Measurements from ENCODE around the gene CCNG1.

CCNG1 gene

DNA sequence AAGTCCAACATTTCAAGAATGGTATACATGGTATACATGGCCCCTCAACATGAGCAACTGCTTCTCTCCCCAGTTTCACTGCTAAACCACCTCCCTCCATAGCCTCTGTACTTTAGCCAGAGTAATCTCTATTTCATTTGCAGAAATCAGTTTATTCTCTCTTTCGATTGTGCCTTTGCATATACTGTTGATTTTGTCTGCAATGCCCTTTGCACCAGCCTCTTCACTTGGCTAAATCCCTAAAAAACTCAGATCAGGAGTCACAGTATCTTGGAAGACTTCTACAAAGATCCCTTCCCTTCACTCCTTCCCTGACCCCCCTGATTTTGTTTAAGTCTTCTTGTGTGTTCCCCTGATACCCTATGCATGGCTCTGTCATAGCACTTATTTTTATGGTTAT, 4.9 kb upstream of the CCNG1 start:
- TF ChIP-seq, protein P1, sequence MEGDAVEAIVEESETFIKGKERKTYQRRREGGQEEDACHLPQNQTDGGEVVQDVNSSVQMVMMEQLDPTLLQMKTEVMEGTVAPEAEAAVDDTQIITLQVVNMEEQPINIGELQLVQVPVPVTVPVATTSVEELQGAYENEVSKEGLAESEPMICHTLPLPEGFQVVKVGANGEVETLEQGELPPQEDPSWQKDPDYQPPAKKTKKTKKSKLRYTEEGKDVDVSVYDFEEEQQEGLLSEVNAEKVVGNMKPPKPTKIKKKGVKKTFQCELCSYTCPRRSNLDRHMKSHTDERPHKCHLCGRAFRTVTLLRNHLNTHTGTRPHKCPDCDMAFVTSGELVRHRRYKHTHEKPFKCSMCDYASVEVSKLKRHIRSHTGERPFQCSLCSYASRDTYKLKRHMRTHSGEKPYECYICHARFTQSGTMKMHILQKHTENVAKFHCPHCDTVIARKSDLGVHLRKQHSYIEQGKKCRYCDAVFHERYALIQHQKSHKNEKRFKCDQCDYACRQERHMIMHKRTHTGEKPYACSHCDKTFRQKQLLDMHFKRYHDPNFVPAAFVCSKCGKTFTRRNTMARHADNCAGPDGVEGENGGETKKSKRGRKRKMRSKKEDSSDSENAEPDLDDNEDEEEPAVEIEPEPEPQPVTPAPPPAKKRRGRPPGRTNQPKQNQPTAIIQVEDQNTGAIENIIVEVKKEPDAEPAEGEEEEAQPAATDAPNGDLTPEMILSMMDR (IDR thresholded peaks at IDR 0.05; ENCODE audit: insufficient read depth, low read depth, low read length, missing control alignments): no peak
- DNase-seq (ENCODE audit: low read depth): no peak
- no peak overlapping the region for H3K4me3 ChIP-seq (ENCODE audit: low read depth, low read length)

DNA sequence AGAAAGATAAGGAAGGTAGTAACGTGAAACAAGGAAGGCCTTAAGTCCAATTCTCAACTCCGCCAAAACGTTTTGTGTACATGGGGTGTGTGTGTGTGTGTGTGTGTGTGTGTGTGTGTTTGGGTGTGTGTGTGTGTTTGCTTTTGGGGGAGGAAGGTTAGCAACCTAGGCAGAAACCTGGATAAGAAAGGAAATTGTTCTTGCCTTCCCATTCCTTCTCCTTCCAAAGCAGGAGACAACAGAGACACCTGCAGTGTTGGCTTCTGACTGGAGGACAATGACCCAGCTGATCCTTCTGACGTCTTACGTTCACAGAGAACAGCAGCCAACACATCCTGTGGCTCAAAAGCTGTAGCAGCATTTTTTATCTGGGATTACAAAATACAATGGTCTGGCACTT, 4.1 kb upstream of the CCNG1 start:
- TF ChIP-seq, protein P1 (IDR thresholded peaks at IDR 0.05; ENCODE audit: insufficient read depth, low read depth, low read length, missing control alignments): no peak
- H3K4me3 ChIP-seq (ENCODE audit: low read depth, low read length): no peak overlapping the region
- DNase-seq (ENCODE audit: low read depth): no peak

DNA sequence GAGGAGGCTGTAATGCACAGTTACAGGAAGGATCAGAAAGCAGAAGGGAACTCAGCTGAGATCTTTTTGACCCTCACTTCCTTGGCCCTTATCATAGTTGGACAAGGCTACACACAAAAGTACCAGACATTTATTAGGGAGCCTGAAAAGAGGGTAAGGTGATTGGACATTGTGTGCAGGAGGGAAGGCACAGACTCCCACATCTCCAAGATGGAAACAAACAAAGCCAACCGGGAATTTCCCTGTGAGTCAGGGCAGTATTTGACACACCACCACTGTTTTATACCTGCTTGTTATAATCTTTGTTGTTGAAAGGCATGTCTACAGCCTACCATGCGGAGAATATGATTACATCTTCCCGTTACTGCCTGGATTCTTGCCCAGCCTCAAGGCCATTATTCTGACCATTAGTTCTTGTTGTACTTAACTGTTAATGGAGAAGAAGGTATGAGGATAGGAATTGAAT, 3.0 kb upstream of the CCNG1 start:
- DNase-seq (ENCODE audit: low read depth): no peak
- TF ChIP-seq, protein P1 (IDR thresholded peaks at IDR 0.05; ENCODE audit: insufficient read depth, low read depth, low read length, missing control alignments): no peak
- H3K4me3 ChIP-seq (ENCODE audit: low read depth, low read length): no peak overlapping the region

DNA sequence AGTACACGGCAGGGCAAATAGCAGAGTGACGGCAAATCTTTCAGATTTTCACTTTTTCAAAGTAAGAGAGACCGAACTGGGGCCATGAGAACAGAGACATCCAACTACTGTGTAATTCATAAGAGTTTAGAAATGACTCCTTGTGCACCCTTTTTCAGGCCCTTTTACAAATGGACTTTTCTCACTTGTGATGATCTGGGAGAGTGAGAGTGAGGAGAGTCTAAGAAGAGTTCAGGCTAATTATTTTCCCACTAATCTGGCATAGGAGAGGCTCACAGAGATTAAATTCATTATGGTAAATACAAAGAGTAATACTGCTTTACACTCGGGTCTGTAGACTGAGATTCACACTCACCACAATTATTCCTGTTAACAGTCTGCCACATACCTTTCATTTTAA, 880 bp upstream of the CCNG1 start:
- DNase-seq (ENCODE audit: low read depth): no peak

DNA sequence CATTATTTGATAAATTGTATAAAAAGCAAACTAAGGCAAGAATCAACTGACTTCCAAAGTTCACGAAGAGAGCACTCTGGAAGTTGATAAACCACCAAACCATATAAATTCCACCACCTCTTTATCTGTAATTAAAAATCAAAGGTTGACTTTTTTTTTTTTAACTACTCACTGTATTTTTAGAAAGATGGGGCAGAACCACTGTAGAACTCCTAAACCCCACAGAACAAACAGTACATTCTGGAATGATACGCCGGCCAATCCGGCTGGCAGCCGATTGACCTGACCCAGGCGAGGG, 435 bp upstream of the CCNG1 start:
- peak overlapping the region; percentile 92 for H3K4me3 ChIP-seq (ENCODE audit: low read depth, low read length)
- no peak for DNase-seq (ENCODE audit: low read depth)
- TF ChIP-seq, protein P1 (IDR thresholded peaks at IDR 0.05; ENCODE audit: insufficient read depth, low read depth, low read length, missing control alignments): no peak

More for the DNA sequence above, 880 bp upstream of the CCNG1 start:
- H3K4me3 ChIP-seq (ENCODE audit: low read depth, low read length): peak overlapping the region; percentile 92
- TF ChIP-seq, protein P1 (IDR thresholded peaks at IDR 0.05; ENCODE audit: insufficient read depth, low read depth, low read length, missing control alignments): no peak

DNA sequence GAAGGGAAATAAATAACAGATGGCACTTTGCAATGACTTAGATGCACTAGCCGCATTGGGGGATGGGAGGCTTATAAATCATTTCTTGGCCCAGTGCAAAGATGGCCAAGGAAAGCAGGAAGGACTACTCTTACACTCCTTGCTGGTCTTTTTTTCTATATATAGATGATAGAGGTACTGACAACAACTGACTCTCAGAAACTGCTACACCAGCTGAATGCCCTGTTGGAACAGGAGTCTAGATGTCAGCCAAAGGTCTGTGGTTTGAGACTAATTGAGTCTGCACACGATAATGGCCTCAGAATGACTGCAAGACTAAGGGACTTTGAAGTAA, 1.7 kb downstream of the CCNG1 start:
- TF ChIP-seq, protein P1 (IDR thresholded peaks at IDR 0.05; ENCODE audit: insufficient read depth, low read depth, low read length, missing control alignments): no peak
- H3K4me3 ChIP-seq (ENCODE audit: low read depth, low read length): peak overlapping the region; percentile 92
- peak; percentile 66 for DNase-seq (ENCODE audit: low read depth)

DNA sequence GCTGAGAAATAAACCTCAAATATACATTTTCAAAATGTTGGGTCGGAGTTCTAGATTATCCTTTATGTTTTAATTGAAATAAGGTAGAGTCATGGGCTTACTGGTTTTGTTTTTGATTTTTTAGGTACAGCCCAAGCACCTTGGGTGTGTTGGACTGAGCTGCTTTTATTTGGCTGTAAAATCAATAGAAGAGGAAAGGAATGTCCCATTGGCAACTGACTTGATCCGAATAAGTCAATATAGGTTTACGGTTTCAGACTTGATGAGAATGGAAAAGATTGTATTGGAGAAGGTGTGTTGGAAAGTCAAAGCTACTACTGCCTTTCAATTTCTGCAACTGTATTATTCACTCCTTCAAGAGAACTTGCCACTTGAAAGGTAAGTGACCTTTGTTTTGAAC, 3.6 kb downstream of the CCNG1 start:
- no peak overlapping the region for H3K4me3 ChIP-seq (ENCODE audit: low read depth, low read length)
- TF ChIP-seq, protein P1 (IDR thresholded peaks at IDR 0.05; ENCODE audit: insufficient read depth, low read depth, low read length, missing control alignments): no peak
- DNase-seq (ENCODE audit: low read depth): no peak
